HG03135 (cell line): Measurements from ENCODE around the gene GTF2H2C.
"Not testable (repeated sequence)": the region's sequence is repeated elsewhere in the genome, so short reads cannot be mapped to it uniquely, and the experiment has no call there.

Source experiments
- ATAC-seq: cut with Tn5 transposase; IDR thresholded peaks from one replicate; pipeline ENCODE4 v1.9.1; 2021; ENCODE audit warnings: mild to moderate bottlenecking, moderate library complexity; ENCODE audit not compliant: unreplicated experiment

Gene GTF2H2C

GRCh38 chr5:69559908-69560330 is at the start of gene GTF2H2C:
TSS of gene GTF2H2C (plus strand) at chr5:69560191. CDS start at chr5:69565133, 4,942 bp downstream.
- ATAC-seq, result peak; percentile 96

GRCh38 chr5:69510694-69511093 is 49.3 kb upstream of the GTF2H2C start:
- no peak for ATAC-seq

GRCh38 chr5:69512740-69513260 is 47.2 kb upstream of the GTF2H2C start:
- no peak for ATAC-seq

- not testable (repeated sequence) for ATAC-seq
Measured at GRCh38 chr5:69515570-69515969, 44.4 kb upstream of the GTF2H2C start.

- no peak for ATAC-seq
Measured at GRCh38 chr5:69516769-69517168, 43.2 kb upstream of the GTF2H2C start.

- ATAC-seq, result no peak
Measured at GRCh38 chr5:69517763-69518212, 42.2 kb upstream of the GTF2H2C start.

GRCh38 chr5:69519285-69519684 is 40.7 kb upstream of the GTF2H2C start:
- no peak for ATAC-seq

GRCh38 chr5:69522035-69522434 is 38.0 kb upstream of the GTF2H2C start:
- no peak for ATAC-seq

GRCh38 chr5:69525490-69525889 is 34.5 kb upstream of the GTF2H2C start:
- ATAC-seq, result no peak

GRCh38 chr5:69526660-69527059 is 33.3 kb upstream of the GTF2H2C start:
- ATAC-seq, result no peak

GRCh38 chr5:69527128-69527770 is 32.7 kb upstream of the GTF2H2C start:
- ATAC-seq, result no peak

GRCh38 chr5:69528035-69528434 is 32.0 kb upstream of the GTF2H2C start:
- no peak for ATAC-seq

- no peak for ATAC-seq
Measured at GRCh38 chr5:69528609-69529008, 31.4 kb upstream of the GTF2H2C start.

GRCh38 chr5:69530561-69531405 is 29.2 kb upstream of the GTF2H2C start:
- no peak for ATAC-seq

- no peak for ATAC-seq
Measured at GRCh38 chr5:69531406-69531801, 28.6 kb upstream of the GTF2H2C start.

- ATAC-seq, result not testable (repeated sequence)
Measured at GRCh38 chr5:69537911-69538310, 22.1 kb upstream of the GTF2H2C start.

GRCh38 chr5:69538735-69539134 is 21.3 kb upstream of the GTF2H2C start:
- ATAC-seq, result not testable (repeated sequence)

GRCh38 chr5:69541347-69541746 is 18.6 kb upstream of the GTF2H2C start:
- ATAC-seq, result not testable (repeated sequence)

- not testable (repeated sequence) for ATAC-seq
Measured at GRCh38 chr5:69542838-69543618, 17.0 kb upstream of the GTF2H2C start.

- not testable (repeated sequence) for ATAC-seq
Measured at GRCh38 chr5:69544602-69545001, 15.4 kb upstream of the GTF2H2C start.
